ENCODE results near the gene IRAK2. TPM values are rescaled to one million over a fixed set of nuclear protein-coding genes. Genes with fewer than 3 reads are reported as not detected.

IRAK2 gene
- total RNA-seq, 2 experiments from 2014 or later, result 1.4 TPM

- H3K4me1 ChIP-seq (ENCODE audit: insufficient read depth, low read length, poor library complexity, severe bottlenecking), result no peaks in the 10 kb centered on the region
- no peaks in the 10 kb centered on the region for H3K79me2 ChIP-seq (ENCODE audit: insufficient read depth, low read depth, low read length)
- H3K4me3 ChIP-seq (ENCODE audit: low read depth, low read length, poor library complexity, severe bottlenecking), result no peak overlapping the region
- DNase-seq (ENCODE audit: low spot score), result no peak
- no peak for TF ChIP-seq CTCF (conservative IDR thresholded peaks at IDR 0.05; ENCODE audit: low read length)
- CTCF ChIA-PET (ENCODE audit: unreplicated experiment), result no interaction called here
- no peaks in the 10 kb centered on the region; the same call in 1 of the 2 replicates for H4K20me1 ChIP-seq (ENCODE audit: insufficient read depth, low read length)
- H3K27ac ChIP-seq (ENCODE audit: low read depth, low read length, poor library complexity, severe bottlenecking), result no peak overlapping the region
- intact Hi-C loops (cut with micrococcal nuclease; ENCODE audit: unreplicated experiment), result no loop called here
- BruUV-seq (replicated peaks), result no TSS peak
- no peak overlapping the region for H2AFZ ChIP-seq (ENCODE audit: low read length)
- H3K9me3 ChIP-seq (ENCODE audit: low read length), result no peaks in the 10 kb centered on the region
- H3K36me3 ChIP-seq (ENCODE audit: insufficient read depth, low read length), result peaks cover 54% of the 10 kb centered on the region; the same call in 1 of the 2 replicates
- no peak overlapping the region for H3K4me2 ChIP-seq (ENCODE audit: low read length)
- H3K9me2 ChIP-seq (ENCODE audit: insufficient read depth, low read length), result no peaks in the 10 kb centered on the region
- POLR2A ChIA-PET, result no interaction called here
Measured at GRCh38 chr3:10289787-10290355, 125.2 kb downstream of the IRAK2 start.

- Histone ChIP-seq H3K79me2 (ENCODE audit: insufficient read depth, low read depth, low read length) (no peaks in the 10 kb centered on the region), H3K9me3 (ENCODE audit: low read length) (no peaks in the 10 kb centered on the region), H3K4me1 (ENCODE audit: insufficient read depth, low read length, poor library complexity, severe bottlenecking) (no peaks in the 10 kb centered on the region), H3K4me2 (ENCODE audit: low read length) (no peak overlapping the region), H3K9me2 (ENCODE audit: insufficient read depth, low read length) (no peaks in the 10 kb centered on the region), H3K36me3 (ENCODE audit: insufficient read depth, low read length) (peaks cover 54% of the 10 kb centered on the region; the same call in 1 of the 2 replicates), H4K20me1 (ENCODE audit: insufficient read depth, low read length) (no peaks in the 10 kb centered on the region; the same call in 1 of the 2 replicates), H3K4me3 (ENCODE audit: low read depth, low read length, poor library complexity, severe bottlenecking) (no peak overlapping the region), H2AFZ (ENCODE audit: low read length) (no peak overlapping the region), H3K27ac (ENCODE audit: low read depth, low read length, poor library complexity, severe bottlenecking) (no peak overlapping the region)
- POLR2A ChIA-PET, result no interaction called here
- CTCF ChIA-PET (ENCODE audit: unreplicated experiment), result no interaction called here
- no peak for DNase-seq (ENCODE audit: low spot score)
- intact Hi-C loops (cut with micrococcal nuclease; ENCODE audit: unreplicated experiment), result no loop called here
- TF ChIP-seq EZH2phosphoT487 (IDR thresholded peaks at IDR 0.05; ENCODE audit: borderline replicate concordance, low read depth, low read length) (no peak), CTCF (conservative IDR thresholded peaks at IDR 0.05; ENCODE audit: low read length) (no peak)
- BruUV-seq (replicated peaks), result no TSS peak
Measured at GRCh38 chr3:10290481-10291176, 125.9 kb downstream of the IRAK2 start.

- no peak overlapping the region for H3K4me3 ChIP-seq (ENCODE audit: low read depth, low read length, poor library complexity, severe bottlenecking)
- CTCF ChIA-PET (ENCODE audit: unreplicated experiment), result no interaction called here
- no peaks in the 10 kb centered on the region; the same call in 1 of the 2 replicates for H4K20me1 ChIP-seq (ENCODE audit: insufficient read depth, low read length)
- H3K9me2 ChIP-seq (ENCODE audit: insufficient read depth, low read length), result no peaks in the 10 kb centered on the region
- no TSS peak for BruUV-seq (replicated peaks)
- no peak overlapping the region for H3K27ac ChIP-seq (ENCODE audit: low read depth, low read length, poor library complexity, severe bottlenecking)
- peaks cover 50% of the 10 kb centered on the region for H3K36me3 ChIP-seq (ENCODE audit: insufficient read depth, low read length)
- no peak overlapping the region for H2AFZ ChIP-seq (ENCODE audit: low read length)
- no peak overlapping the region for H3K4me2 ChIP-seq (ENCODE audit: low read length)
- POLR2A ChIA-PET, result no interaction called here
- no peaks in the 10 kb centered on the region for H3K9me3 ChIP-seq (ENCODE audit: low read length)
- H3K4me1 ChIP-seq (ENCODE audit: insufficient read depth, low read length, poor library complexity, severe bottlenecking), result no peaks in the 10 kb centered on the region
- TF ChIP-seq CTCF (conservative IDR thresholded peaks at IDR 0.05; ENCODE audit: low read length) (no peak), EZH2phosphoT487 (IDR thresholded peaks at IDR 0.05; ENCODE audit: borderline replicate concordance, low read depth, low read length) (no peak)
- H3K79me2 ChIP-seq (ENCODE audit: insufficient read depth, low read depth, low read length), result no peaks in the 10 kb centered on the region
- DNase-seq (ENCODE audit: low spot score), result no peak
- intact Hi-C loops (cut with micrococcal nuclease; ENCODE audit: unreplicated experiment), result no loop called here
Measured at GRCh38 chr3:10291641-10292040, 126.9 kb downstream of the IRAK2 start.

All from OCI-LY7 (cell line).